ENCODE measurements around the gene BCL11B. TPM values are rescaled to one million over a fixed set of nuclear protein-coding genes. Genes with fewer than 3 reads are reported as not detected.

The BCL11B gene
- total and polyA plus RNA-seq, 10 of the 15 experiments (the other 5 are each of a cell fraction or from before 2014, with no cell fraction given) = 0.38 to 5.5 (median 1.3) TPM

GRCh38 chr14:99120526-99121318 lies 151.3 kb downstream of the BCL11B start:
- Histone ChIP-seq H3K4me3 (no peak overlapping the region), H3K36me3 (ENCODE audit: control insufficient read depth in 2 of 2, insufficient read depth in 2 of 2, low read length in 1 of 2) (no peaks in the 10 kb centered on the region), H3K4me1 (ENCODE audit: control insufficient read depth, insufficient read depth, low read length) (no peaks in the 10 kb centered on the region), H4K20me1 (ENCODE audit: control insufficient read depth, insufficient read depth) (no peaks in the 10 kb centered on the region), H3K9ac (ENCODE audit: control insufficient read depth, insufficient read depth, low read length) (no peak overlapping the region), H3K4me2 (ENCODE audit: control insufficient read depth, insufficient read depth) (no peak overlapping the region), H3K9me3 (replicated peaks; ENCODE audit: control insufficient read depth, insufficient read depth, low read length) (no peaks in the 10 kb centered on the region; the same call in 2 of the 3 replicates), H2AFZ (ENCODE audit: control insufficient read depth, low read depth, low read length) (no peak overlapping the region), H3K27ac (ENCODE audit: control insufficient read depth, insufficient read depth) (no peak overlapping the region), H3K79me2 (ENCODE audit: control insufficient read depth, insufficient read depth, low read length) (no peaks in the 10 kb centered on the region), H3K27me3 (replicated peaks in 1 of 2; ENCODE audit: control insufficient read depth in 2 of 2, insufficient read depth in 2 of 2, low read length in 1 of 2) (no peaks in the 10 kb centered on the region)
- BruUV-seq (replicated peaks) = no TSS peak
- intact Hi-C loops (cut with micrococcal nuclease; ENCODE audit: unreplicated experiment) (no loop called here), in situ Hi-C loops (cut with MboI) (no loop called here)
- no peak for ATAC-seq
- ChIA-PET CTCF (no interaction called here), RAD21 (ENCODE audit: unreplicated experiment) (no interaction called here), POLR2A (no interaction called here), SMC1A (ENCODE audit: uncharacterized antibody, unreplicated experiment) (no interaction called here)
- FAIRE-seq = no peak
- WGBS (ENCODE audit: insufficient coverage, insufficient replicate concordance, low lambda C conversion rate, missing lambda C conversion rate) = 24% methylated on average over 14 of the region's 17 CpGs
- TF ChIP-seq SUPT20H (IDR thresholded peaks at IDR 0.05; ENCODE audit: borderline replicate concordance, control insufficient read depth, low read depth, low read length) (no peak), CEBPB (IDR thresholded peaks at IDR 0.05; ENCODE audit: borderline replicate concordance in 1 of 2, low read depth in 2 of 2, low read length in 2 of 2) (no peak), ESRRA (IDR thresholded peaks at IDR 0.05; ENCODE audit: low read length) (no peak), IKZF1 (conservative IDR thresholded peaks at IDR 0.05) (no peak), DPF2 (IDR thresholded peaks at IDR 0.05) (no peak), SIN3A (IDR thresholded peaks at IDR 0.05; ENCODE audit: low read depth, low read length) (no peak), NR2C1 (IDR thresholded peaks at IDR 0.05) (no peak), IKZF2 (IDR thresholded peaks at IDR 0.05) (no peak), NR2F1 (conservative IDR thresholded peaks at IDR 0.05) (no peak), IRF3 (IDR thresholded peaks at IDR 0.05) (no peak), CBFB (IDR thresholded peaks at IDR 0.05; ENCODE audit: low read depth) (no peak), MYC (IDR thresholded peaks at IDR 0.05; ENCODE audit: insufficient read depth, insufficient read length, insufficient replicate concordance, low read length, severe bottlenecking) (no peak)
- DNase-seq (ENCODE audit: low read depth, low spot score) = no peak
